SK-N-SH treated with all-trans-retinoic acid at 6 μM for 48 hours (cell line): Measurements from ENCODE around the gene PARD3.

Experiments
- ARNTL ChIP-seq: fragments of 450-650 bp; formaldehyde crosslinking; IDR thresholded peaks from 2 replicates; pipeline ENCODE4 v1.5.0; 2020; ENCODE audit warnings: low read depth, mild to moderate bottlenecking, moderate library complexity, borderline replicate concordance
- CSDC2 ChIP-seq: fragments of 250-450 bp; sonication (Bioruptor Pico); IDR thresholded peaks from 2 replicates; pipeline ENCODE4 v1.5.0; 2020; ENCODE audit warnings: mild to moderate bottlenecking, moderate library complexity
- ESRRG ChIP-seq: fragments of 250-450 bp; sonication (Bioruptor Pico); IDR thresholded peaks from 2 replicates; pipeline ENCODE4 v1.6.1; 2021; ENCODE audit warnings: mild to moderate bottlenecking
- GLIS3 ChIP-seq: fragments of 250-450 bp; sonication (Bioruptor Pico); IDR thresholded peaks from 2 replicates; pipeline ENCODE4 v1.5.0; 2020; ENCODE audit warnings: mild to moderate bottlenecking, moderate library complexity
- ISL1 ChIP-seq: fragments of 250-450 bp; sonication (Bioruptor Pico); IDR thresholded peaks from 2 replicates; pipeline ENCODE4 v2.1.2; 2022; ENCODE audit warnings: mild to moderate bottlenecking, moderate library complexity
- OSR1 ChIP-seq: fragments of 250-450 bp; sonication (Bioruptor Pico); IDR thresholded peaks from 2 replicates; pipeline ENCODE4 v1.8.0; 2022; ENCODE audit warnings: moderate library complexity, mild to moderate bottlenecking, inconsistent platforms
- PPARA ChIP-seq: fragments of 250-450 bp; sonication (Bioruptor Pico); IDR thresholded peaks from 2 replicates; pipeline ENCODE4 v1.5.0; 2020; ENCODE audit warnings: mild to moderate bottlenecking, borderline replicate concordance
- ZFP3 ChIP-seq: fragments of 250-450 bp; sonication (Bioruptor Pico); IDR thresholded peaks from 2 replicates; pipeline ENCODE4 v1.5.0; 2020; ENCODE audit warnings: mild to moderate bottlenecking, moderate library complexity
- ZNF565 ChIP-seq: fragments of 450-650 bp; formaldehyde crosslinking; conservative IDR thresholded peaks from 2 replicates; pipeline ENCODE4 v1.5.0; 2020; ENCODE audit warnings: low read depth, mild to moderate bottlenecking, moderate library complexity
- ZNF70 ChIP-seq: fragments of 450-650 bp; formaldehyde crosslinking; IDR thresholded peaks from 2 replicates; pipeline ENCODE4 v1.5.0; 2020; ENCODE audit warnings: mild to moderate bottlenecking, moderate library complexity
- TF ChIP-seq, protein P1 (sequence below): fragments of 250-450 bp; sonication (Bioruptor Pico); IDR thresholded peaks from 2 replicates; pipeline ENCODE4 v1.5.1; 2021; ENCODE audit warnings: mild to moderate bottlenecking, moderate library complexity
- TF ChIP-seq, protein P2 (sequence below): fragments of 250-450 bp; sonication (Bioruptor Pico); IDR thresholded peaks from 2 replicates; pipeline ENCODE4 v1.8.0; 2020; ENCODE audit warnings: mild to moderate bottlenecking, moderate library complexity, borderline replicate concordance
- TF ChIP-seq, protein P3 (sequence below): fragments of 250-450 bp; sonication (Bioruptor Pico); IDR thresholded peaks from 2 replicates; pipeline ENCODE4 v1.5.1; 2020; ENCODE audit warnings: low read depth, mild to moderate bottlenecking, moderate library complexity
- TF ChIP-seq, protein P4 (sequence below): fragments of 250-450 bp; sonication (Bioruptor Pico); IDR thresholded peaks from 2 replicates; pipeline ENCODE4 v1.5.0; 2020; ENCODE audit warnings: mild to moderate bottlenecking, moderate library complexity

DNA sequence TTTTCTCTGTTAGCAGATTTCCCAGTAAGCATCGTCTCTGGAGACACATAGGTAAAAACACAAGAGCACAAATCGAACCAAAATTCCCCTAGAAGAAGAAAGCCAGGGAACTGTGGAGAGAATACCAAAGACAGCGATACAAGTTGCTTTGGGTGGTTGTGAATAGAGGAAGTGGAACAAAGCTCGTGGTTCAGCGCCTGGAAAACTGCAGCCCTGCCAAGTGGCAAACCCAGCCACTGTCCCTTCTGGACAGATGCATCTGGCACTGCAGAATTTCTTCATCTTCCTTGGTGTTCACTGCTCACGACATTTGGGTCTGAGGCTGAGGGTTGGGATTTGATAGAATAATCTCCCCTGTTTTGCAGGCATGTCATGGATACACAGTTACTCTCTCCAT is 733.8 kb downstream of the PARD3 start:
- no peak for TF ChIP-seq ISL1 (CRISPR knock-in tag)
- TF ChIP-seq, protein P1, sequence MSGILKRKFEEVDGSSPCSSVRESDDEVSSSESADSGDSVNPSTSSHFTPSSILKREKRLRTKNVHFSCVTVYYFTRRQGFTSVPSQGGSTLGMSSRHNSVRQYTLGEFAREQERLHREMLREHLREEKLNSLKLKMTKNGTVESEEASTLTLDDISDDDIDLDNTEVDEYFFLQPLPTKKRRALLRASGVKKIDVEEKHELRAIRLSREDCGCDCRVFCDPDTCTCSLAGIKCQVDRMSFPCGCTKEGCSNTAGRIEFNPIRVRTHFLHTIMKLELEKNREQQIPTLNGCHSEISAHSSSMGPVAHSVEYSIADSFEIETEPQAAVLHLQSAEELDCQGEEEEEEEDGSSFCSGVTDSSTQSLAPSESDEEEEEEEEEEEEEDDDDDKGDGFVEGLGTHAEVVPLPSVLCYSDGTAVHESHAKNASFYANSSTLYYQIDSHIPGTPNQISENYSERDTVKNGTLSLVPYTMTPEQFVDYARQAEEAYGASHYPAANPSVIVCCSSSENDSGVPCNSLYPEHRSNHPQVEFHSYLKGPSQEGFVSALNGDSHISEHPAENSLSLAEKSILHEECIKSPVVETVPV (CRISPR knock-in tag): no peak
- no peak for TF ChIP-seq ZFP3
- TF ChIP-seq OSR1 (CRISPR knock-in tag): no peak
- TF ChIP-seq ZNF565 (CRISPR knock-in tag): no peak
- no peak for TF ChIP-seq GLIS3
- TF ChIP-seq, protein P2, sequence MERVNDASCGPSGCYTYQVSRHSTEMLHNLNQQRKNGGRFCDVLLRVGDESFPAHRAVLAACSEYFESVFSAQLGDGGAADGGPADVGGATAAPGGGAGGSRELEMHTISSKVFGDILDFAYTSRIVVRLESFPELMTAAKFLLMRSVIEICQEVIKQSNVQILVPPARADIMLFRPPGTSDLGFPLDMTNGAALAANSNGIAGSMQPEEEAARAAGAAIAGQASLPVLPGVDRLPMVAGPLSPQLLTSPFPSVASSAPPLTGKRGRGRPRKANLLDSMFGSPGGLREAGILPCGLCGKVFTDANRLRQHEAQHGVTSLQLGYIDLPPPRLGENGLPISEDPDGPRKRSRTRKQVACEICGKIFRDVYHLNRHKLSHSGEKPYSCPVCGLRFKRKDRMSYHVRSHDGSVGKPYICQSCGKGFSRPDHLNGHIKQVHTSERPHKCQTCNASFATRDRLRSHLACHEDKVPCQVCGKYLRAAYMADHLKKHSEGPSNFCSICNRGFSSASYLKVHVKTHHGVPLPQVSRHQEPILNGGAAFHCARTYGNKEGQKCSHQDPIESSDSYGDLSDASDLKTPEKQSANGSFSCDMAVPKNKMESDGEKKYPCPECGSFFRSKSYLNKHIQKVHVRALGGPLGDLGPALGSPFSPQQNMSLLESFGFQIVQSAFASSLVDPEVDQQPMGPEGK: no peak
- TF ChIP-seq PPARA (CRISPR knock-in tag): no peak
- TF ChIP-seq, protein P3, sequence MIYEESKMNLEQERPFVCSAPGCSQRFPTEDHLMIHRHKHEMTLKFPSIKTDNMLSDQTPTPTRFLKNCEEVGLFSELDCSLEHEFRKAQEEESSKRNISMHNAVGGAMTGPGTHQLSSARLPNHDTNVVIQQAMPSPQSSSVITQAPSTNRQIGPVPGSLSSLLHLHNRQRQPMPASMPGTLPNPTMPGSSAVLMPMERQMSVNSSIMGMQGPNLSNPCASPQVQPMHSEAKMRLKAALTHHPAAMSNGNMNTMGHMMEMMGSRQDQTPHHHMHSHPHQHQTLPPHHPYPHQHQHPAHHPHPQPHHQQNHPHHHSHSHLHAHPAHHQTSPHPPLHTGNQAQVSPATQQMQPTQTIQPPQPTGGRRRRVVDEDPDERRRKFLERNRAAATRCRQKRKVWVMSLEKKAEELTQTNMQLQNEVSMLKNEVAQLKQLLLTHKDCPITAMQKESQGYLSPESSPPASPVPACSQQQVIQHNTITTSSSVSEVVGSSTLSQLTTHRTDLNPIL (CRISPR knock-in tag): no peak
- TF ChIP-seq ESRRG (CRISPR knock-in tag): no peak
- TF ChIP-seq ARNTL: no peak
- no peak for TF ChIP-seq CSDC2 (CRISPR knock-in tag)
- TF ChIP-seq ZNF70: no peak
- TF ChIP-seq, protein P4, sequence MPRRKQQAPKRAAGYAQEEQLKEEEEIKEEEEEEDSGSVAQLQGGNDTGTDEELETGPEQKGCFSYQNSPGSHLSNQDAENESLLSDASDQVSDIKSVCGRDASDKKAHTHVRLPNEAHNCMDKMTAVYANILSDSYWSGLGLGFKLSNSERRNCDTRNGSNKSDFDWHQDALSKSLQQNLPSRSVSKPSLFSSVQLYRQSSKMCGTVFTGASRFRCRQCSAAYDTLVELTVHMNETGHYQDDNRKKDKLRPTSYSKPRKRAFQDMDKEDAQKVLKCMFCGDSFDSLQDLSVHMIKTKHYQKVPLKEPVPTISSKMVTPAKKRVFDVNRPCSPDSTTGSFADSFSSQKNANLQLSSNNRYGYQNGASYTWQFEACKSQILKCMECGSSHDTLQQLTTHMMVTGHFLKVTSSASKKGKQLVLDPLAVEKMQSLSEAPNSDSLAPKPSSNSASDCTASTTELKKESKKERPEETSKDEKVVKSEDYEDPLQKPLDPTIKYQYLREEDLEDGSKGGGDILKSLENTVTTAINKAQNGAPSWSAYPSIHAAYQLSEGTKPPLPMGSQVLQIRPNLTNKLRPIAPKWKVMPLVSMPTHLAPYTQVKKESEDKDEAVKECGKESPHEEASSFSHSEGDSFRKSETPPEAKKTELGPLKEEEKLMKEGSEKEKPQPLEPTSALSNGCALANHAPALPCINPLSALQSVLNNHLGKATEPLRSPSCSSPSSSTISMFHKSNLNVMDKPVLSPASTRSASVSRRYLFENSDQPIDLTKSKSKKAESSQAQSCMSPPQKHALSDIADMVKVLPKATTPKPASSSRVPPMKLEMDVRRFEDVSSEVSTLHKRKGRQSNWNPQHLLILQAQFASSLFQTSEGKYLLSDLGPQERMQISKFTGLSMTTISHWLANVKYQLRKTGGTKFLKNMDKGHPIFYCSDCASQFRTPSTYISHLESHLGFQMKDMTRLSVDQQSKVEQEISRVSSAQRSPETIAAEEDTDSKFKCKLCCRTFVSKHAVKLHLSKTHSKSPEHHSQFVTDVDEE (CRISPR knock-in tag): no peak
